ENCODE measurements around the gene RBMXL3.

DNA sequence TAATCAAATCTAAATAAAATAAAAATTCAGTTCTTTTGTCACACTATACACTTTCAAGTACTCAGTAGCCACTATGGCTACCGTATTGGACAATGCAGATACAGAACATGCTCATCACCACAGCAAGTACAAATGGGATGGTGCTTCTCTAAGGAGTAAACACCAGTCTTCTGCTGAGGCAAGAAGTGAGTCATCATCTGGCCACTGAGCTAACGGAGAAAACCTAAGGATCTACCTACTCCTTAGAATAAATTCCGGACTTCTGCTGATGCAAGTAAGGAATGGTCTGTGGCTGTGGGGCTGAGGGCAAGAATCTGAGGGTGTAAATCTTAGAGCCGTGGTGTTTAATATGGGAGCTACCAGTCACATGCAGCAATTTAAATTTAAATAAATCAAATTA, 11.3 kb upstream of the RBMXL3 start:
- no peak for TF ChIP-seq CTCF (conservative IDR thresholded peaks at IDR 0.05)
- no peak for TF ChIP-seq ZFX (IDR thresholded peaks at IDR 0.05)
